GM19351 (cell line): ENCODE data around the gene EXO1.
A peak's percentile ranks its signal among the peaks of the same experiment; 100 is the strongest.
"Not testable (repeated sequence)": the region's sequence is repeated elsewhere in the genome, so short reads cannot be mapped to it uniquely, and the experiment has no call there.

Experiments
- ATAC-seq: cut with Tn5 transposase; IDR thresholded peaks from one replicate; pipeline ENCODE4 v1.9.1; 2021; ENCODE audit warnings: mild to moderate bottlenecking, moderate library complexity; ENCODE audit not compliant: unreplicated experiment

Gene EXO1

DNA sequence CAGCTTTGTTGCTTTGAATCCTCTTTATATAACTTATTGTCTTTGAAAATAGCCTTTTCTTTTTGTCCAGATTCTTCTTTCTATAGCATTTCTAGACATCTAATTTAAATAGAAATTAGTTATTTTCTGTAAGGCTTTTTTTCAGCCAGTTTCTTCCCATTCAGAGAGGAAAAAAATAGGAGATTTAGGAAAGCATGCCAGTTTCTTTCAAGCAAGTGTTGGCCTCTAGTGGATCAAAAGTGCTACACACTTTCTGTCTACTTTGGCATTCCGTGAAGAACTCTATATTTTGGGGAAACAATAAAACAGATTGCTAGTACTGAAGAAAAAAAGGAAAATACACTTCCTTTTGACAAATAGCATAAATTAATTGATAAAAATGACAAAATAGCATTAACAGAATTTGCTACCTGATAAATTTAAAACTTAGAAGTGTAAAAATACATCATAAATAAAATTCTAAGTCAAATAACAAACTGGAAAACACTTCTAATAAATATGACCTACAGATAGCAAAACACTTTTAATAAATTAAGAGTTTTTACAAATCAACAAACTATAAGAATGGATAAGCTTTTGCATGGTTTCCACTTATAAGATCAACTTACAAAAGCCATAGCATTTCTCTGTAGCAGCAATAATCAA lies 13.1 kb upstream of the EXO1 start:
- no peak for ATAC-seq

DNA sequence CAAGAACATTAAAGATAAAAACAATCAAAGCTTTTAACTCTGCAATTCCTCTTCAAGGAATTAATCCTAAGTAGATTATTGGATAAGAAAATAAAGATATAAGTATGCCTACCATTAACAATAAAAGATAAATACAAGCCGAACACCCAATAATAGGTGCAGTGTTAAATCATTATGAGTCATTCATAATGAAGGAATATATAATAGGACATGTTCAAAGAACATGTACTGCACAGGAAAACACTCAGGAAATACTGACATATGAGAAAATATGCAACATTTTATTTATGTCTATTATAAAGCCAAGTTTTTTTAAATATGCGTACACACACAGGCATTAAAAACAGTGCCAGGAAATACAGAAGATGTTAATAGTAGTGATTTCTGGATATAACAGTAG lies 11.1 kb upstream of the EXO1 start:
- ATAC-seq, result no peak

DNA sequence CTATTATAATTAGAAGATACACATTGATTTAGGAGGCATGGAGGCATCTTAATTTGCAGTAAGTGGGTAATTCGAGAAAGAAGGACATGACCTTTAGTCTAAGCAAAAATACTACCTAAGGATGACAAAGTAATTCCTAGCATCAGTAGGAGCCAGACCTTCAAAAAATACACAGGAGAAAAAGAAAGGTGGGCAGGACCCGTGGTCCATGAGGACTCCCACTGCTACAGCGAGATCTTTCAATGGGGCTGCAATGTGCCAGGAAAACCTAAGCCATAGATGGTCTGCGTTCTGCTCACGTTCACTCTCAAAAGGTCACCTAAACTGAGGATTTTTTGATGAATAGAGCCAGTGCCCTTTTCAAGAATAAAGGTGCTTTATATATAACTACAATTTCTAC lies 10.6 kb upstream of the EXO1 start:
- no peak for ATAC-seq

DNA sequence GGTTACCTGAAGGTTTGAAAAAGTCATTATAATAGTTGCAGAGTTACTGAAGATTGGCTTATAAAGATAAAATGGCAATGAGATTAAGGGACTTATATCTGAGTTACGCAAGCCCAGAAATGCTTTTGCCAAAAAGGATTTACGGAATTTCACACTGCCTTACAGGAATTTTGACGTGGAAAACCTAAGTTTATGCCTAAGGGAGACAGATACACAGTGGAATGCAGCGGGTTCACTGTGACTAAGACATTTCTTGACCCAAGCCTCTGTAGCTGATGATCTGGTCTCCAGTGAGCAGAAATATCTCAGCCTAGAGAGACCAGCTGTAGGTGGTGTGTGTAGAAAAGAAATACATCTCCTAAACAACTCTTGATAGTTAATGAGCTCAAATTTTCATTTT lies 10.1 kb upstream of the EXO1 start:
- ATAC-seq, result no peak

DNA sequence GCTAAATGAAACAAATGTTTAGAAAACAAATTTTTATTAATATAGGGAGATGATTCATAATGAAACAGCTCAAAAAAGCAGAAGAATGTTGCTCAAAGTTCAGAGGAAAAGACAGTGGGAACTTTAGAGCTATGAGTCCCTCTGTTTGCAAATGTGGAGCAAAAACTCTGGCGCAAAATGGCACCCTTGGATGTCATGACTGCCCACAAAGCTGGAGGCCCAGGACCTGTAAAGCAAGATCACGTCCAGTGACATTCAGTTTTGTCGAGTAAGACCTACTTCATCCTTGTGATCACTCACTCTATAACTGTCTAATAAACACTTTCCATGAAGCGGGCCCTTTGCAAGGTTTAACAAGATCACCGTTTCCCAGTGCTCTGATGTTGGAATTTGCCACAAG lies 9.1 kb upstream of the EXO1 start:
- ATAC-seq, result no peak

DNA sequence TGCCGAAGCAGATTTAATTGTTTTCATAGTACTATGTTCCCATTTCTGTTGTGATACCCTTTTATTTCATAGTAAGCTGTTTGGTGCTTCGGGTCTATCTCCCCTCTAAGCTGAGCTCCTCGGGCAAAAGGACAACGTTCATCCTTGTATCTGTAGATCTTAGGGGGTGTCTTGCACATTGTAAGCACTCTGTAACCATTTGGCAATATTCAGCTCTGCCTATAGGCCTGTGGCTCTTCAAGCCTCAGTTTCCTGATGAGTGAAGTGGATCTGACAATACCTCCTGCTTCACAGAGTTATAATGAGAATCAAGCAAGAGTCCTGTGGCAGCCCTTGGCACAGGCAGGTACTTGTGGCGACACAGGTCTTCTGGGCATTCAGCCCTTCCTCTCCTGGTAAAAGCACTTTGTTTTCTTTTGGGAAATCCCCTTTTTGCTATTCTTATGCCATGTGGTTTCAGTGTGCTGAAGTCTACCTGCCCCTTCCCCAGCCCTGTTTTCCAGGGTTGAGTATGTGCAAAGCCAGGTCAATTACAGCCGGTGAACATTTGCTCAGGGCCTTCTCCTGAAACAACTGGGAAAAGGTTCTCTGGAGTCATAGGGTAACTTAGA lies 8.5 kb upstream of the EXO1 start:
- ATAC-seq, result peak; percentile 49

DNA sequence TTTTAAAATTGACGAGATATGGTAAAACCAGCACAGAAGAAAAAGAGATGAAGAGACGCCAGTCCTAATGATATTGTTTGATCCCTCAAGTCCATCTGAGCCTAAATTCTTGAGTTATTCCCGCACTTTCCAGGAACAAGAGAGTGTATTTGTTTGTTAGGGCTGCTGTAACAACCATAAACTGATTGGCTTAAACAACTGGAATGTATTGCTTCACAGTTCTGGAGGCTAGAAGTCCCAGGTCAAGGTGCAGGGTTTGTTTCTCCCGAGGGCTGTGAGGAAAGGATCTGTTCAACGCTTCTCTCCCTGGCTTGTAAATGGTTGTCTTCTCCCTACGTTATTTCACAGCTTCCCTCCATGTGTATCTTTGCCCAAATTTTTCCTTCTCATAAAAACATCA lies 7.8 kb upstream of the EXO1 start:
- ATAC-seq, result no peak

DNA sequence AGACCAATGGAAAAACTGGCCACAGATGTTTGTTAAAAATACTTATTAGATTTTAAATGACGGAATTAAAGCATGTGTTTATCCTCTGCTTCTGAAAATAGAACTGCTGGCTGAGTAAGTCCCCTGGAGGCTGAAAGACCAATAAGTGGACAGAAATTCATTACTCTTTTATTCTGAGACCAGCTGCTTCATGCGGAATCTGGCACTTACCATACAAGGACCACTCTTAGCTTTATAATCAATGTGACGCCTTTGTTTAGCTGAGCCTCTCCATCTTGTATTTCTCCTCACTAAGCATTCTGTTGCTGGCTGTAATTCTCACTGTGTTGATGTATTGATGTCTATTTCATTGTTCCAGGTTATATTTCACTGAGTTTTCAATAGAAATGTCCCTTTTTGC lies 6.3 kb upstream of the EXO1 start:
- no peak for ATAC-seq

DNA sequence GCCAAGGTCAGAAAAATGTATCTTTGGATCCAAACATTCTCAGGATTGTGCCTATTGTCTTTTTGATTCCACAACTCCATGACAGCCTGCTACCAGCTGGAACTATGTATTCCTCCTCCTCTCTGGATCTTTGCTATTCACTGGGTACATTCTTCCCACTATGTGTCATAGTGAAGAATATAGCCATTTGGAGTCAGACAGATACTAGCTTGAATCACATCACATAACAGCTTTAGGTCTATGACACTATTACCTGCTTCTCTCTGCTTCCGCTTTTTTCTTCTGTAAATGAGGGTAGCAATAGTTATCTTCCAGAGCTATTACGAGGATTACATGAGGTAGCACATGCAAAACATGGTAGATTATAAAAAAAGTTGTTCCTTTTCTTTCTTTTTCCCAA lies 5.4 kb upstream of the EXO1 start:
- no peak for ATAC-seq

DNA sequence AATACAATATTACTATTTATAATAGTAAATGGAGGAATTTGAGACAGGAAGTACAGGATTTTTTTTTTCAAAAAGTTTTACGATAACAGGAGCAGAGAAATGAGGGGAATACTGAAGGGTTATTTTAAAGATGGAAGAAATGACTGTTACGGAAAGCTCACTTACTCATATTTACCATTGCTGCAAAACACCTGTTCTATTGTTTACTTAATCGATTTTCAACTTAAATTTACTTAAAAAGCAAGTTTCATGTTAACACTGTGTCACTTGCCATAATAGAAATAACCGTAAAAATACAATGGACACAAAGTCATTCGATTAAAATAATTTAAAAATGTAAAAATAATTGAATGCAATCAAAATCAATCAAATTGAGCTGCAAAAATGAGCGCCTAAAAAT lies 3.4 kb upstream of the EXO1 start:
- no peak for ATAC-seq

DNA sequence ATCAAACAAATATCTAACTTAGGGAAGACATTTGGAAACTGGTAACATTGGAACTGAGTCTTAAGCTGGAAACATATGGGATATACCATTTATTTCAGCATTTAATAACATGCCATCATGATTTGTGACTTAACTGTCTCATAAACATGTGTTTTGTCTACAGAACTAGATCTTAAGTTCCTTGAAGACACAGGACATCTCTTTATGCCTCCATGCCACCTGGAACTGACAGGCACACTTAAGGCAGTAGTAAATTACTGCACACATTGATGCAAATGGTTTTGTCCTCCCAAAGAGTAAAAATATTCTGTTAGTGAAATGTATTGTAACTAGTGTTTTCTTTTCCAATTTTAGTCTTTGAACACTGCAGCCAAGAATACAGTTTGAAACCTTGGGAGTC lies 1.6 kb upstream of the EXO1 start:
- ATAC-seq, result no peak

DNA sequence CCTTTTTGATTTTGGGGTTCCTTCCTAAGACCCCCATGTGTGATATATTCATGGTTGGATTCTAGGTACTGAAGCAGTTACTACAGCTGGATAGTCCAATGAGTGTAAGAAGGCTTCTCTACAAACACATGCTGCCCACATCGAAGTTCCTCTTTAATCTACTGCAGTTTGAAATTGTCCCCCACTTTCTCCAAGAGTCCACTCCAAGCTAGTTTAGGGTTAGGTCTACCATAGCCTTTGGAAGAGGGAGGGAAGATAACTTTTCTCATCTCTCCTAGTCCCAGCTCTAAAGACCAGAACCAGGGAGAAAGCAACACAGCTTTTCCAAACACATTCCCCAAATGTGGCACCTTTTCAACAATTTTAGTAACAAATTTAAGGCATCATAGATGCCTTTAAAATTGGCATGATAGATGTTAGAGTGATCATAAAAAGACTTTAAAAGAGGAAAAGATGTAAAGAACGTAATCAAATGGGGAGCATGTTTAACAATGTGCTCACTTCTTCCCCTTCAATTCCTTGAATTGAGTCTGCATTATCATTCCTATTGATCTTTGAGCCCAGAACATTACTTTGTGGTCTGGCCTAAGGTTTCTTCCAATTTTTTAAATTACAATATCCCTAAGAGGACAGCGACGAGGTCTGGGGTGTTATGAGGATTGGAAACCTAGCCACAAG lies 1.0 kb upstream of the EXO1 start:
- ATAC-seq, result no peak

DNA sequence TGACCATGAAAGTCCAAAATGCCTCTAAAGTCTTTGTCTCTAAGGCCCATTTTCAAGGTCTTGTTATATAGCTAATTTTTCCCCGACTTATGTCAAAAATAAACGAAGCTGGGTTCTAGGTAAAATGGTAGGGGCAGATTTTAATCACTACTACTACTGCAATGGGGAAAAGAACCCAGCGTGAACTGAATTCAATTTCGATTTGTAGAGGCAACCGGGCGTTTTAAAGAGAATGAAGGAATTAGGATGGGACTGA lies 536 bp upstream of the EXO1 start:
- ATAC-seq, result no peak

DNA sequence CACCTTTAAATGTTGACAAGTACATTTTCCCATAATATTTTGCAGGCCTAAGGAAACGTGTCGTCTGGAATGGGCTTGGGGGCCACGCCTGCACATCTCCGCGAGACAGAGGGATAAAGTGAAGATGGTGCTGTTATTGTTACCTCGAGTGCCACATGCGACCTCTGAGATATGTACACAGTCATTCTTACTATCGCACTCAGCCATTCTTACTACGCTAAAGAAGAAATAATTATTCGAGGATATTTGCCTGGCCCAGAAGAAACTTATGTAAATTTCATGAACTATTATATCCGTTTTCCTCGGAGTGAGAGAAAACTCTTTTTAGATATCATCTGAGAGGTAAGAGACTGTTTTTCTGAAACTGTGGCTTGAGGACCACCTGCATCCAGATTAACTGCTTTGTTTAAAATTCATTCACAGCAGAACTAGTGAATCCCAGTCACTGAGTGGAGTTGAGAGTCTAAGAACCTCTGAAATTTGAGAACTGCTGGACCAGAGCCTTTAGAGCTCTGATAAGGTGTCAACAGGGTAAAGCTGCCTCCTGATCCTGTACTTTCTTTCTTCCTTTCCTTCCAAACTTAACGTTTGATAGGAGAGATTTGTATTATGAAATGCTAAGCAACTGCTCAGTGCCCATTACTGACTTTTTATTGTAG lies 811 bp downstream of the EXO1 start:
- ATAC-seq, result peak; percentile 23

DNA sequence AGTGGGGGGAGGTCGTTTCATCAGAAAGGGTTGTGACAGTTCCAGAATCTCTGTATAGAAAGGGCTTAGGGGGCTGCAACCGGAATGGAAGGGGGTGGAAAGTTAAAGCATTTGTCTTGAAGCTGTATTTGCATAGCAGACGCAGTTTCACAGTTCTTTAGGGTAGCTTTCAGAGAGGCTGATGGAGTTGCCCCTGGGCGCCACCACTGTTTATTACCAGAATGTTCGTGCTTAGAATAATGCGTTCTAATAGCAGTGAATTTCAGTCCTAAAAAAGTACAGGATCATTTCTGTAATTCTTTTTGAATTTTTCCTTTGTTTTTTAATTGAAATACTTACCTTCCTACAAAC lies 1.3 kb downstream of the EXO1 start:
- ATAC-seq, result peak; percentile 10

DNA sequence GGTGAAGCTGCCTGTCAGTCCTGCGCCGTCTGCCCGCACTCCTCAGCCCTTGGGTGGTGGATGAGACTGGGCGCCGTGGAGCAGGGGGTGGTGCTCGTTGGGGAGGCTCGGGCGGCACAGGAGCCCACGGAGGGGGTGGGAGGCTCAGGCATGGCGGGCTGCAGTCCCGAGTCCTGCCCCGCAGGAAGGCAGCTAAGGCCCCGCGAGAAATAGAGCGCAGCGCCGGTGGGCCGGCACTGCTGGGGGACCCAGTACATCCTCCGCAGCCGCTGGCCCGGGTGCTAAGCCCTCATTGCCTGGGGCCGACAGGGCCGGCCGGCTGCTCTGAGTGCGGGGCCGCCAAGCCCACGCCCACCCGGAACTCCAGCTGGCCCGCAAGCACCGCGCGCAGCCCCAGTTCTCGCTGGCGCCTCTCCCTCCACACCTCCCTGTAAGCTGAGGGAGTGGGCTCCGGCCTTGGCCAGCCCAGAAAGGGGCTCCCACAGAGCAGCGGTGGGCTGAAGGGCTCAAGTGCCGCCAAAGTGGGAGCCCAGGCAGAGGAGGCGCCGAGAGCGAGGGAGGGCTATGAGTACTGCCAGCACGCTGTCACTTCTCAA lies 7.6 kb downstream of the EXO1 start:
- not testable (repeated sequence) for ATAC-seq

DNA sequence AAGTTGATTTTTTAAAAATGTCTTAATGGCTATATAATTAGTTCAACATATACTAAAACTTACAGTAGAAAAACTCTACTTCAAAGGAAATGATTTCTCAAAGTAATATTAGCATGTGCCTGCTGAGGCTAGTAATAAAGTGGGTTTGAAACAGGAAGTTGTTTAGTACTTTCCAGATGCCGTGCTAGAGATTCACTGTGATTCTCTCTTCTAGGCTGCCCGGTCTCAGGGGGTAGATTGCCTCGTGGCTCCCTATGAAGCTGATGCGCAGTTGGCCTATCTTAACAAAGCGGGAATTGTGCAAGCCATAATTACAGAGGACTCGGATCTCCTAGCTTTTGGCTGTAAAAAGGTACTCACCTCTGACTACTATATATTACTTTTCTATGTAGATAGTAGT lies 9.1 kb downstream of the EXO1 start:
- ATAC-seq, result peak; percentile 80

DNA sequence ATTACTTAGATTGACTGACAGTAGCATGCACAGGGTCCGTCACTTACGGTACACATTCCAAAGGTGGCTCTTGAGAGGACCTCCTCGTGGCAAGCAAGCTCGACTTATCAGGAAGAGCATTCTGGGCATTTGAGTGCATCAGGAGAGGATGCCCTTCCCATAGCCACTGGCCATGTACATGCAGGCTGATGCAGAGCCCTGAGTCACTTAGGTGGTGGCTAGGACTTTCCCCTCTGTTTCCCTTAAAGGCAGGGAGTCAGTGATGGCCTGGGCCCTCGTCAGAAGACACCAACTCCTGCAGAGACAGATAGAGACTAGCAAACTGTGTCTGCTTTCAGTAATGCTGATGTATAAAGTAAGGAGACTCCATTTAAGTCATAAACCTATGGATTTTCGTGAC lies 12.9 kb downstream of the EXO1 start:
- no peak for ATAC-seq

DNA sequence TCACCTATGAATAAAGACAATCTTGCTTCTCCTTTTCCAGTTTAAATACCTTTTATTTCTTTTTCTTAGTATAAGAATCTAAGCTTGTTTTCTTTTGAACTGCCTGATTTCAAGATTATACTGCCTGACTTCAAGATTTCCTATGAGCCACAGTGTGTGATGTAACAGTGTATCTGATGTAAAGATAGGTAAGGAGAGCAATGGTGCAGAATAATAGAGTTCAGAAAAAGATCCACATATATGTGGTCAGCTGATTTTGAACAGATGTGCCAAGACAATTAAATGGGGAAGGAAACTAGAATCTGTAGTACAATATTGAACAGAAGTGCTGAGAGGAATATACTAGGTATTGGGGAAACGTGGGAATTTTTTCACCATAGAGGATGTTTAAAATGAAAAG lies 21.0 kb downstream of the EXO1 start:
- no peak for ATAC-seq

DNA sequence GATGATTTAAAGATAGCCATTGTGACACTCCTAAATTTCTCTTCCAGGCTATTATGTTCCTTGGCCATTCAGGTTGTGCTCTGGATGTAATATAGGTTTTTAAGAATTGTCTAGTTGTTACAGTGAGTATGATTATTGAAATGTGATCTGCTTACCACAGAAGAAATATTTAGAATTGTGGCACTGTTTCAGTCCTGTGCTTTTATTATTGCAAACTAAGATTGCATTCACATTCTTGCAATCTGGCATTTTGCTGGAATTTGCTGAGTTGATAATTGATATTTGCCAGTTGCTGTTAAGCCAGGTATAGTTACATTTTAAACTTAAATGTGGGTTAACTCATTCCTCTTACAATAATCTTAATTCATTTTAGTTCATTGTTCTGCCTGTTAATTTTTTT lies 22.3 kb downstream of the EXO1 start:
- no peak for ATAC-seq

DNA sequence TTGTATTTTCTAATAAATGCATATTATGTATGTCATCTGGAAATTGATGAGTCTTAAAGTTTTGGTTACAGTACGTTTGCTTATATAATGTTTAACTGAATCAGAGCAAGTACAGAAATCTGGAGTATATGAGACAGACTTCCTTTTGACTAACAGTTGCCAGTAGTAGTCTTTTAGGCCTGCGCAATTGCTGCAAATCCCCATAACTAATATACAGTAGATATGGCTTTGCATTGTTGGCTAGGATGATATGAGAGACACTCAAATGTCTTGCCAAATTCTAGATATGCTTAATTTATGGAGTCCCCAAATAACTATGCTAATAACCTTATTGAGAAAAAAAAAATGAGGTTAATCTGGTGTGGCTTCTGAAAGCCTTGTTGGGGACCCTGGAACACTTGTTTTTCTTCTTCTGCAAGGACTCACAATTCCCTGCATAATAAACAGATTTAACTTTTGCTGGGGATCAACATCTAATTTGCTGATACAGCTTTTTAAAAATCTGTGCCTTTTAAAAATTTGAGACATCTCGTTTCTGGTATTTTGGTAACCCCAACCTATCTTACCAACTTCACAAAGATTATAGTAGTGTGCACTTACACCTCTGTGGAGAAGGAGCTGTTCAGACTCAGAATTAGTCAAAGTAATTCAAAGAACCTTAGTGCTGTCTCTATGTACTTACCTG lies 22.9 kb downstream of the EXO1 start:
- no peak for ATAC-seq

DNA sequence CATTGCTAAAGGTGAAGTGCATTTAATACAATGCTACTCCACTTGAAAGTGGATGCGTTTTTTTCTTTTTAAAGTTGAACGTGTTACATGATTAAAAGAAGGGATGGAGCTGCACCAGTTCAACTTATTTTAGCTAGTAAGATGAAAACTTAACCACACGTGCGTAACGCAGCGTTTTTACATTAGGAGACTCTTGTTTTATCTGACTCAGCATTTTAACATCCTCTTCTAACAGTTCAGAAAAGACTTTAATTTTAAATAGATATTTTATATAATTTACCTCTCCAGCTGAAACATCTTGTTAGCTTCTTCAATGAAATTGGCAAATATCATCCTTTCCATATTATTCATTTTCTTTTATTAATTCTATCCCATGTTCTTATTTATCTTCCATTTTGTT lies 33.4 kb downstream of the EXO1 start:
- ATAC-seq, result no peak
